Bronchial epithelial cell (primary cell): ENCODE results near the gene AMHR2. TPM values are rescaled to one million over a fixed set of nuclear protein-coding genes. Genes with fewer than 3 reads are reported as not detected.

Experiments
- DNase-seq: peaks from one replicate; pipeline ENCODE4 v3.0.0-alpha.2; 2010; ENCODE audit warnings: low read depth
- FAIRE-seq: peaks from 2 replicates; lab custom pipeline; 2011; peaks lifted over from hg19 to GRCh38; lab: Jason Lieb, UNC
- H3K27me3 ChIP-seq: 2 replicates; pipeline ENCODE4 v1.5.1; 2011; ENCODE audit warnings: low read length; ENCODE audit not compliant: control insufficient read depth, insufficient read depth
- H3K36me3 ChIP-seq: 2 replicates; pipeline ENCODE4 v1.5.1; 2011; ENCODE audit warnings: low read length; ENCODE audit not compliant: control insufficient read depth, insufficient read depth
- H3K4me3 ChIP-seq: 2 replicates; pipeline ENCODE4 v1.5.1; 2011; ENCODE audit warnings: mild to moderate bottlenecking, low read depth, low read length, control low read depth
- total RNA-seq: library from RNA; depleted of rRNA; stranded (reverse); fragments of >200 nt; gene quantifications from 2 replicates; pipeline ENCODE4 v1.2.1, GENCODE V29; 2014
- TF ChIP-seq, protein P1 (sequence below): IDR thresholded peaks from 2 replicates; pipeline ENCODE4 v1.5.1; 2011; ENCODE audit warnings: mild to moderate bottlenecking, moderate library complexity, low read length, control low read depth, inconsistent platforms; ENCODE audit not compliant: insufficient read depth, severe bottlenecking

The AMHR2 gene
- total RNA-seq, 1 donor from 2014 or later = not detected

DNA sequence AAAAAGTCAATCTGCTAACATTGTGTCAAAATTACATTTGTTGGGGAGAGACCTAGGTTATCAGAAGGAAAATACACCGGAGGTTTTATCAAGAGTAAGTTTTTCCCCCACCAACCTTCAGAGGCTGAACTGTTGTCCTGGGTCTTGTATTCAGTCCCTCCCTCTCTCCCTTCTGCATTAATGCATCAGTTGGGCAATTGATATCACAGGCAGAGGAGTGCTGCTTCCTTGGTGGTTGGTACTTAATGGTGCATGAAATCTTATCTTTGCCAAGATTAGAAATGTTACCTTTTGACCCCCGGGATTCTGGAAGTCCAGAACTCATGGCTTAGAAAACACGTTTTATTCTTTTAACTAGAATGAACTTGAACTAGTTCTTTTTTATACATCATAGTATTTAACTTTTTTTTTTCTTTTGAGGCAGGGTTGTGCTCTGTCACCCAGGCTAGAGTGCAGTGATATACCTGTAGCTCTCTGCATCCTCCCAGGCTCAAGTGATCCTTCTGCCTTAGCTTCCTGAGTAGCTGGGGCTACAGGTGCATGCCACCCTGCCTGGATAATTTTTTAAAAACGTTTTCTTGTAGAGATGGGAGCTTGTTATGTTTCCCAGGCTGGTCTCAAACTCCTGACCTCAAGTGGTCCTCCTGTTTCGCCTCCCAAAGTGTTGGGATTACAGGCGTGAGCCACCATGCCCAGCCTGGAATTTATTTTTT lies 33.2 kb downstream of the AMHR2 start:
- TF ChIP-seq, protein P1, sequence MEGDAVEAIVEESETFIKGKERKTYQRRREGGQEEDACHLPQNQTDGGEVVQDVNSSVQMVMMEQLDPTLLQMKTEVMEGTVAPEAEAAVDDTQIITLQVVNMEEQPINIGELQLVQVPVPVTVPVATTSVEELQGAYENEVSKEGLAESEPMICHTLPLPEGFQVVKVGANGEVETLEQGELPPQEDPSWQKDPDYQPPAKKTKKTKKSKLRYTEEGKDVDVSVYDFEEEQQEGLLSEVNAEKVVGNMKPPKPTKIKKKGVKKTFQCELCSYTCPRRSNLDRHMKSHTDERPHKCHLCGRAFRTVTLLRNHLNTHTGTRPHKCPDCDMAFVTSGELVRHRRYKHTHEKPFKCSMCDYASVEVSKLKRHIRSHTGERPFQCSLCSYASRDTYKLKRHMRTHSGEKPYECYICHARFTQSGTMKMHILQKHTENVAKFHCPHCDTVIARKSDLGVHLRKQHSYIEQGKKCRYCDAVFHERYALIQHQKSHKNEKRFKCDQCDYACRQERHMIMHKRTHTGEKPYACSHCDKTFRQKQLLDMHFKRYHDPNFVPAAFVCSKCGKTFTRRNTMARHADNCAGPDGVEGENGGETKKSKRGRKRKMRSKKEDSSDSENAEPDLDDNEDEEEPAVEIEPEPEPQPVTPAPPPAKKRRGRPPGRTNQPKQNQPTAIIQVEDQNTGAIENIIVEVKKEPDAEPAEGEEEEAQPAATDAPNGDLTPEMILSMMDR = no peak
- H3K4me3 ChIP-seq = no peak overlapping the region
- H3K36me3 ChIP-seq = peaks cover 32% of the 10 kb centered on the region
- DNase-seq (no peak), FAIRE-seq (no peak)
- no peaks in the 10 kb centered on the region for H3K27me3 ChIP-seq

DNA sequence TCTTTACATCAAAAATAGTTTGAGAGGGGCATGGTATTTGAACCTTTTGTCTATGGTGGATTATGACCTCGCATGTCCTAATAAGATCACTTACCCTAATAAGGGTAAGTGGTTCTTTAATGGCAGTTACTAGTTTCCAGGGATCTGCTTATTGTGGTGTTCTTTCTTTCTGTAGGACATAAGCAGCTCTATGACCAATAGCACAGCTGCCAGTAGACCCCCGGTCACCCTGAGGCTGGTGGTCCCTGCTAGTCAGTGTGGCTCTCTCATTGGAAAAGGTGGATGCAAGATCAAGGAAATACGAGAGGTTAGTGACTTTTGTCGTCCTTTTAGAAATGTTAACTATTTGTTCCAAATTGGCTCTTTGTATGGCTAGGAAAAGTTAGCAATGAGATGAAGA lies 35.4 kb downstream of the AMHR2 start:
- no peaks in the 10 kb centered on the region for H3K27me3 ChIP-seq
- peaks cover 45% of the 10 kb centered on the region for H3K36me3 ChIP-seq
- DNase-seq (no peak), FAIRE-seq (no peak)
- H3K4me3 ChIP-seq = no peak overlapping the region
- TF ChIP-seq, protein P1 = no peak

DNA sequence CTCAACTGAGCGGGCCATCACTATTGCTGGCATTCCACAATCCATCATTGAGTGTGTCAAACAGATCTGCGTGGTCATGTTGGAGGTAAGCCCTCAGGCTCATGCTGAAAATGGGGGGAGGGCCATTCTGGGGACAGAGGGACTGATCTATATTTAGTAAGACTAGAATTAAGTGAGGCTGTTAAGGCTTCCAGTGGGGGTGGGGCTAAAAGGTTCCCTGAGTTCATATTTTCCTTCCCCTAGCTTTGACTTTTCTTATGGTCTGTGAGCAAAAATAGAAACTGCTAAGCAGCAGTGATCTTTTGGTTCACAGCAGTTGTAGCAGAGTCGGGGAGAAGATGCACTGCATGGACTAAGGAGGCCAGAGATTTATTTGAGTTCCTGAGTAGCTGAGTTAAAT lies 37.4 kb downstream of the AMHR2 start:
- Histone ChIP-seq H3K36me3 (peaks cover 44% of the 10 kb centered on the region), H3K4me3 (no peak overlapping the region), H3K27me3 (no peaks in the 10 kb centered on the region)
- DNase-seq (no peak), FAIRE-seq (no peak)
- TF ChIP-seq, protein P1 = no peak

DNA sequence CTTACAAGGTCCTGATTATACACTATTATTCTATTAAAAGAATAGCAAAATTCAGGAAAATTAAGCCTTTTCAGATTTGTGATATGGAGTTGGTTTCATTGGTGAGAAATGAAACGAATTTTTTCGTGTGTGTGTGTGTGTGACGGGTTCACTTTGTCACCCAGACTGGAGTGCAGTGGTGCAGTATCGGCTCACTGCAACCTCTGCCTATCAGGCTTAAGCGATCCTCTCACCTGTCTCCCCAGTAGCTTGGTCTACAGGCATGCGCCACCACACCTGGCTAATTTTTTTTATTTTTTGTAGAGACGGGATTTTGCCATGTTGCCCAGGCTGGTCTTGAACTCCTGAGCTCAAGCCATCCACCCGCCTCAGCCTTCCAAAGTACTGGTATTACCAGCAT lies 37.9 kb downstream of the AMHR2 start:
- FAIRE-seq (no peak), DNase-seq (no peak)
- TF ChIP-seq, protein P1 = no peak
- no peaks in the 10 kb centered on the region for H3K27me3 ChIP-seq
- peaks cover 42% of the 10 kb centered on the region for H3K36me3 ChIP-seq
- no peak overlapping the region for H3K4me3 ChIP-seq

DNA sequence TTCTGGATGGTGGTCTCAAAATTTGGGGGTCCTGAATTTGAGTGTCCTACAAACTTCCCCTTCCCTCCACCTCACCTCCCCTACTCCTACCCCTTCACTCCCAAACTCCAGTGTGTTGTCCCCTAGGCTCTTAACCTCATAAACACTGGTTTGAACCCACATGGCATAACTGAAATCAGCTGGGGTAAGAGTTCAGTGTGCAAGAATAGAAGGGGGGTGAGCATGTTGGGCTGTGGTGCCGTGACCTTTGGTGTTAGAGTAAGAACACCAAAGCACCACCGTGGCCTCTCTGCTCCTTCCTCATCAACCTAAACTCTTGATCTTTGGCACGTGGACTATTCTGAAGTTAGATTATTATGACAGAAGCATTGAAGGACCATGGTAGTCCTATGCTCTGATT lies 39.3 kb downstream of the AMHR2 start:
- H3K36me3 ChIP-seq = peaks cover 46% of the 10 kb centered on the region
- DNase-seq (no peak), FAIRE-seq (no peak)
- H3K27me3 ChIP-seq = no peaks in the 10 kb centered on the region
- H3K4me3 ChIP-seq = no peak overlapping the region
- TF ChIP-seq, protein P1 = no peak
